GM12873 (cell line): Measurements from ENCODE around the gene AP2A2.

ENCODE experiments used
- CTCF ChIP-seq: IDR thresholded peaks from 2 replicates; pipeline ENCODE4 v1.5.1; 2012; ENCODE audit warnings: low read depth, mild to moderate bottlenecking, moderate library complexity, low read length, control low read depth; ENCODE audit not compliant: insufficient read depth; ENCODE audit errors: missing control alignments

The AP2A2 gene

GRCh38 chr11:987671-988070 lies 62.0 kb downstream of the AP2A2 start:
- TF ChIP-seq CTCF = no peak

GRCh38 chr11:990101-990500 lies 64.4 kb downstream of the AP2A2 start:
- no peak for TF ChIP-seq CTCF

GRCh38 chr11:991034-991433 lies 65.4 kb downstream of the AP2A2 start:
- no peak for TF ChIP-seq CTCF

- TF ChIP-seq CTCF = no peak
These were observed 66.1 kb downstream of the AP2A2 start for GRCh38 chr11:991711-992307.

GRCh38 chr11:992577-992976 lies 66.9 kb downstream of the AP2A2 start:
- no peak for TF ChIP-seq CTCF

- no peak for TF ChIP-seq CTCF
These were observed 68.0 kb downstream of the AP2A2 start for GRCh38 chr11:993632-994167.

GRCh38 chr11:995044-995751 lies 69.5 kb downstream of the AP2A2 start:
- TF ChIP-seq CTCF = no peak
